A204.1 (cell line): ENCODE measurements around the gene SORCS2.
"Not testable (repeated sequence)": the region's sequence is repeated elsewhere in the genome, so short reads cannot be mapped to it uniquely, and the experiment has no call there.

Experiments
- FAIRE-seq: peaks from 2 replicates; lab custom pipeline; 2012; peaks lifted over from hg19 to GRCh38; lab: Jason Lieb, UNC

SORCS2 gene

GRCh38 chr4:7160439-7160838, 31.9 kb upstream of the SORCS2 start:
- no peak for FAIRE-seq

DNA sequence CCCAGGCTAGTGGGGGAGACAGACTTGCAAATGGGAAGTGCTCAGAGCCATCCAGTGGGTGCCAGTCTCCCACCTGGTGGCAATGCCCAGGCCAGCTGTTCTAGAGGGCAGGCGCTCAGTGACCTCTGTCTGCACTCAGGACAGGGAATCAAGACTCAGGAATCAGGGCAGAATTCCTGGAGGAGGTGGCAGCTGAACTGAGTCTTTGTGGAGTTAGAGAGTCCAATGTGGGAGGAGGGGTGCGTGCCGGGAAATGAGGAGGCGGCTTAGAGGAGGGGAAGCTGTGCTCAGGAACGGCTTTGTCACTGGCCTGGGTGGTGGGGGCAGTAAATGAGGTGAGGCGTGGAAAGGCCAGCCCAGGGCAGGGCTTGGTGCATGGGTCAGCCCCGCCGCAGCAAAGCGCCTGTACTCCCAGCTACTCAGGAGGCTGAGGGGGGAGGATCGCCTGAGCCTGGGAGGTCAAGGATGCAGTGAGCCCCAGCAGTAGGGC, 31.3 kb upstream of the SORCS2 start:
- no peak for FAIRE-seq

DNA sequence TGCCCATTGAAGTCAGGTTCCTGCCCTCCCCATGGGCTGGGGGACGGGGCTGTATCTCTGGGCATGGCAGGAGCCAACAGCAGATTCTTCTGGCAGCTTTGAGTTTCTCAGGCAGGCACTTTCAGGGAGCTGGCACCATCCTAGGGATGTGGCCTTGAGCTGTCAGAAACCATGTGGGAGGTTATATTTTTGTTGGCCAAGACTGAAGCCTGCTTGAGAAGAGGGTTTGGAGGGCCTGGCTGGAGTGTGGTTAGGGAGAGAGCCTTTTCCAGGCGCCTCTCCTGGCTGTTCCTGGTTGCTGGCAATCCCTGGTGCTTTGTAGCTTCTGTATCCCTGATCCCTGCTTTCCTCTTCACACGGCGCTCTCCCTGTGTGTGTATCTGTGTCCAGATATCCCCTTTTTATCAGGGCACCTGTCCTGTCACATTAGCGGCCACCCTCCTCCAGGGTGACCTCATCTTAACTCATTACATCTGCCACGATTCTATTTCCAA, 30.6 kb upstream of the SORCS2 start:
- no peak for FAIRE-seq

DNA sequence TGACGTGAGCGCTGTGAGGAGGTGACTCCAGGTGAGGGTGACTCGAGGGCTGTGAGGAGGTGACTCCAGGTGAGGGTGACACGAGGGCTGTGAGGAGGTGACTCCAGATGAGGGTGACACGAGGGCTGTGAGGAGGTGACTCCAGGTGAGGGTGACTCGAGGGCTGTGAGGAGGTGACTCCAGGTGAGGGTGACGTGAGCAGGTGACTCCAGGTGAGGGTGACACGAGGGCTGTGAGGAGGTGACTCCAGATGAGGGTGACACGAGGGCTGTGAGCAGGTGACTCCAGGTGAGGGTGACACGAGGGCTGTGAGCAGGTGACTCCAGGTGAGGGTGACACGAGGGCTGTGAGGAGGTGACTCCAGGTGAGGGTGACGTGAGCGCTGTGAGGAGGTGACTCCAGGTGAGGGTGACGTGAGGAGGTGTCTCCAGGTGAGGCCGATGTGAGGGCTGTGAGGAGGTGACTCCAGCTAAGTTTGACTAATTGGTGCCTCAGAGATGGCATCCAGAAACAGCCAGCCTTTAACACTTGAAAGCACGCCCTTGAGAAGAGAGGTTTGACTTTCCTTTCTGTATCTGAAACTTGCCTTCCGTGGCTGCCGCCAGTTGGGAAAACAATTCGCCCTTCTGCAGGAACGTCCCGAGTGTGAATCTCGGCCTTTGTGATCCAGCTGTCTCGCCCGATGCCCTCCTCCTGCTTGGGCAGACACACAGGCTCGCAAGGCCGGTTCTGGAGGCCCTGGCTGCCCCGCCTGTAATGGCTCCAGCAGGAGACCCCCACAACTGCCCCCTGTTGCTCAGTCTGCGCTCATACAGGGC, 27.1 kb upstream of the SORCS2 start:
- not testable (repeated sequence) for FAIRE-seq

DNA sequence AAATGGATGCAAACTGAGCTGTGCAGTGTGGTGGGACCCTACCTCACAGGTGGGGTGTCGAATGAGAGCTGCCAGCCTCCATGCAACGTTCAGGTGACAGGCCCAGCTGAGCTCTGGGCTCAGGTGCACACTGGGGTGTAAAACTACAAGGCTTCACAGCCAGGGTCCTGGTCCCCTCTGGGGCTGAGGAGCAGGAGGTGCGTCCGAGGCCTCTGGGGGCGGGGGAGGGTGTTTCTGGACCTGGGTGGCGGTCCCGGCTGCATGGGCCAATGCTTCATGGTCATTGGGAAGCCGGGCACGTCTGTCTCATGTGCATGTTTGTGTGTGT, 26.5 kb upstream of the SORCS2 start:
- no peak for FAIRE-seq

GRCh38 chr4:7166237-7166636, 26.1 kb upstream of the SORCS2 start:
- no peak for FAIRE-seq

- no peak for FAIRE-seq
Observed at GRCh38 chr4:7166981-7167700, 25.2 kb upstream of the SORCS2 start.

DNA sequence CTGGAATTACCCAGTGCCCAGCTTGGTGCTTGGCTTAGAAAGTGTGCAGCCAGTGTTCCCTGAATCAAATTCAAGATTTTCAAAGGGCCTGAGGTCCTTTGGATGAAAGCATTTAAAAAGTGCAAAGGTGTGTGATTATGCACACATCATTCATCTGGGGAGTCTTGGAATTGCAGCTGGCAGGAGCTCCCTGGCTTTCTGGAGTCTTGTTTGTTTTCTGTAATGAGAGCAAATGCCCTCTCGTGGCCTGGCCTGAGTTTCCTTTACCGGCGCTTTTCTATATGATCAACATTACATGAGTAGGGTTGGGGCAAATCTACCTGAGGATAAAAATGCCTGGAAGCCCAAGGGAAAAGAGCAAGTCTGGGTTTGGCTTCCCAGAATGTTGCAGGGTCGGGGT, 24.6 kb upstream of the SORCS2 start:
- FAIRE-seq, result no peak

DNA sequence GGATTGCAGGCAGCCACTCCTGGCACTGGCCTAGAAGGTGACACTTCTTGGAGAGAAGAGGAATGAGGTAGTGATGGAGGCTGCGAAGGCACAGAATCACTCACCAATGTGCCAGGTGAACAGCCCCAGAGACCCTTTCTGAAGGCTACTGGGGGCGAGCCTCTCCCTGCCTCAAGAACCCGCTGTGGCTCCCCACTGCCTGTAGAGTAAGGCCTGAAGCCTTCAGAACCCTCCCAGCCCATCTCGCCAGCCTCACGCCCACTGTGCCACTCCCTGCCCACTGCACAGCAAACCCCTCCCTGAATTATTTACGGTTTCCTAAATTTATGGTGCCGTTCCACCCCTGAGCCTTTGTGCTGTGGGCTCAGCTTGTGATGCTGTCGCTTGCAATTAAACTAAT, 24.2 kb upstream of the SORCS2 start:
- FAIRE-seq, result no peak

- no peak for FAIRE-seq
Observed at GRCh38 chr4:7169134-7169533, 23.2 kb upstream of the SORCS2 start.

GRCh38 chr4:7170012-7170411, 22.3 kb upstream of the SORCS2 start:
- no peak for FAIRE-seq

GRCh38 chr4:7171191-7171900, 21.0 kb upstream of the SORCS2 start:
- no peak for FAIRE-seq

DNA sequence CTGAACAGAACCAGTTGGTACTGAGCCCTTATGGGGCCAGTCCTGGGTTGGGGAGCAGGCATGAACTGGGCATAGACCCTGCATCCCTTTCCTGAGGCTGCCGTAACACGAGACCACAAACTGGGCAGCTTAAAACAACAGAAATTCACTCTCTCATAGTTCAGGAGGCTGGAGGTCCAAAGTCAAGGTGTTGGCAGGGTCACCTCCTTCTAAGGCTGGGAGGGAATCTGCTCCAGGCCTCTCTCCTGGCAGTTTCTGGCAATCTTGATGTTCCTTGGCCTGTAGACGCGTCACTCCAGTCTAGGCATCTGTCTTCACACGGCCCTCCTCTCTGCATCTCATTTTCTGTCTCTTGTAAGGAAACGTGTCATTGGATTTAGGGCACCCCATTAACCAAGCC, 19.8 kb upstream of the SORCS2 start:
- no peak for FAIRE-seq

DNA sequence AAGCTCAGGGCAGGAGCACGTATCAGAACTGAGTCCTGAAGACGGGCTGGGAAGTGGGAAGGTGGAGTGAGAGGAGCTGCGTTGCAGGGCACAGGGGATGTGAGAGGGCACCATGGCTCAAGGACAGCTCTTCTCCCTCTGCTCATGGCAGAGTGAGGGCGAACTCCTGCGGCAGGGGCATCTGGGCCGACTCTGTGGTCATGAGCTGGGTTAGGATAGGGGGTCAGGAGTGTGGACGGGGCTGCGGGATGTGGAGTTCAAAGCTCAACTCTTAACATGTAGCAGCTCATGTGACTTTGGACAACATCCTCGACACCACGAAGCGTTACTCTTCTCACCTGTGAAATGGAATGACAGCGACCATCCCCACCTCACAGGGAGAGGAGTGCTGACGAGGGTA, 19.4 kb upstream of the SORCS2 start:
- no peak for FAIRE-seq

DNA sequence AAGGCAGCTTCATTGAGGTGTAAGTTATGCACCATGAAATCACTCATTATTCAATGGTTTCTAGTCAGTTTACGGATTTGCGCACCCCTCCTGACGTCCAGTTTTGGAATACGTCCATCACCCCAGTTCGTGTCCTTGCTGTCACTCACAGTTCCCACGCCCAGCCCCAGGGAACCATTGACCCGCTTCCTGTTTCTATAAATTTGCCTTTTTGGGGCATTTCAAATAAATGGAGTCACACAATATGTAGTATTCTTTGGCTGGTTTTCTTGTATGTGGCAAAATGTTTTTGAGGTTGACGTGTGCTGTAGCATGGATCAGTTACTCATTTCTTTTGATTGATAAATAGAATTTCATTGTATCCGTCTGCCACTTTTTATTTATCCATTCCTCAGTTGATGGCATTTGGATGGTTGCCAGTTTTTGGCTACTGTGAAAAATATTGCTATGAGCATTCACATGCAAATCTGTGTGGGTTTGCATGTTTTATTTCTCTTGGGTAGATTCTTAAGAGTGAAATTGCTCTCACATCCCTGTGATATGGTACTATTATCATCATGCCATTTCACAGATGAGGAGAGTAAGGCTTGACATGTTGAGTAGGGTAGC, 18.4 kb upstream of the SORCS2 start:
- no peak for FAIRE-seq

GRCh38 chr4:7179158-7179557, 13.2 kb upstream of the SORCS2 start:
- FAIRE-seq, result no peak

GRCh38 chr4:7180938-7181337, 11.4 kb upstream of the SORCS2 start:
- FAIRE-seq, result no peak

- FAIRE-seq, result no peak
Observed at GRCh38 chr4:7182616-7183015, 9.7 kb upstream of the SORCS2 start.

DNA sequence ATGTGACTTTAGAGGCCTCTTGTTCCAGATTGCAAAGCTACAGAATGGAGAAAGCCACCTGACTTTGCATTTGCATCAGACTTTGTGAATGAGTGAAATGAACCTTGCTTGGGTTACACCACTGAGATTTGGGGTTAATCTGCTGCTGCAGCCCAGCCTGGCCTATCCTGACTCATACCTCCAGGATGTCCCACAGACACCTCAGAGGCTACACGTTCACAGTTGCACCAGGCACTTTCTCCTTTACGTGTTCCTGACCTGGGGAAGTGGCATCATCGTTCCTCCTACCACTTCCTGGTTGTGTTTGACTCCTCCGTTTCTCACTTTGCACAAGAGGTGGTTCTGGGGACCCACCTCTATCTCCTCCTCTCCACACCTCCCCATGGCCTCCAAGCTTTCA, 9.2 kb upstream of the SORCS2 start:
- FAIRE-seq, result no peak

GRCh38 chr4:7183780-7184460, 8.4 kb upstream of the SORCS2 start:
- no peak for FAIRE-seq

- no peak for FAIRE-seq
Observed at GRCh38 chr4:7185487-7186030, 6.8 kb upstream of the SORCS2 start.

DNA sequence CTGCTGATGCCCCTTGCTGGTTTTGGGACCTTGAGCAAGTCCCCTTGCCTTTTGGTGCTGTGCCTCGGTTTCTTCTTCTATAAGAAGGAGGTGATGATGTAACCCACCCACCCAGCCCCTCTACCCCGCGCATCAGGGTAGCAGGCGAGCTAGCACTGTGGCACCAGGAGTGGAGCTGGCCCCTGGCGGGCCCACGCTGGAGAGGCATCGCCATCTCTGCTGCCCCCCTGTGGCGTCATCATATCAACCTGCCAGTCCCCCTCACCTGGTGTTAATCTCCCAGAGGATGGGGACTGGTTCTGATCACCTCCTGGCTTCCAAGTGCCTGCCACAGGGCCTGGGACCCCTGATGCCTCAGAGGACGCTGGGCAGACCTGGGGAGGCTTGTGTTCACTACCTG, 6.3 kb upstream of the SORCS2 start:
- FAIRE-seq, result no peak
